Bronchial epithelial cell (primary cell): ENCODE results near the gene LSP1. TPM values are rescaled to one million over a fixed set of nuclear protein-coding genes. Genes with fewer than 3 reads are reported as not detected.

Experiments used
- DNase-seq: peaks from one replicate; pipeline ENCODE4 v3.0.0-alpha.2; 2010; ENCODE audit warnings: low read depth
- FAIRE-seq: peaks from 2 replicates; lab custom pipeline; 2011; peaks lifted over from hg19 to GRCh38; lab: Jason Lieb, UNC
- H3K27me3 ChIP-seq: 2 replicates; pipeline ENCODE4 v1.5.1; 2011; ENCODE audit warnings: low read length; ENCODE audit not compliant: control insufficient read depth, insufficient read depth
- H3K36me3 ChIP-seq: 2 replicates; pipeline ENCODE4 v1.5.1; 2011; ENCODE audit warnings: low read length; ENCODE audit not compliant: control insufficient read depth, insufficient read depth
- H3K4me3 ChIP-seq: 2 replicates; pipeline ENCODE4 v1.5.1; 2011; ENCODE audit warnings: mild to moderate bottlenecking, low read depth, low read length, control low read depth
- total RNA-seq: library from RNA; depleted of rRNA; stranded (reverse); fragments of >200 nt; gene quantifications from 2 replicates; pipeline ENCODE4 v1.2.1, GENCODE V29; 2014
- TF ChIP-seq, protein P1 (sequence below): IDR thresholded peaks from 2 replicates; pipeline ENCODE4 v1.5.1; 2011; ENCODE audit warnings: mild to moderate bottlenecking, moderate library complexity, low read length, control low read depth, inconsistent platforms; ENCODE audit not compliant: insufficient read depth, severe bottlenecking

LSP1 gene
- total RNA-seq, 1 donor from 2014 or later = 0.26 TPM

DNA sequence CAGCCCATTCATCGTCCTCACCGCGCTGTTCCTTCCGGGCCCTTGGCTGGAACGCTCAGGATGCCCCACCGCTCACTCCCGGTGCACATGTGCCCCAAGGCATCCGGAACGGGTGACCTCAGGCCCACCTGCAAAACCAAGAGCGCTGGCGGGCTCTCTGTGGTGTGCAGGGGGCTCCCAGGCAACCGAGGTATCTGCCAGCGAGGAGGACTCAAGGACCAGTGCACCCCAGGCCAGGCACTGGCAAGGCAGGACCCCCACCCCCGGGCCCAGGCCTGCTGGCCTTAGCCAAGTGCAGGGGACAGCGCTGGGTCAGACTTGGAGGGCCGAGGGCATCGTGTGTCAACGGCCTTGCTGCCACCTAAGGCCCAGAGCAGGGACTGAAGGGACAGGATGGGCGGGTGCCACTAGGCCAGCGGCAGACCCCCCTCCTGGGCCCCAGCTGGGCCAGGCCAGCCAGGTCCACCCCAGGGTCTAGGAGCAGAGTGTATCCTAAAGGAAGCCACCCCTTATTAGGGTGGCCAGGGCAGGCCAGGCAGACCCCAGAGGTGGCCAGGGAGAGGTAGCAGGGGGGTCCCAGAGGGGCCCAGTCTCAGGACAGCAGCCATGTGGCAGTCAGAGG lies 75.1 kb downstream of the LSP1 start:
- DNase-seq (no peak), FAIRE-seq (no peak)
- Histone ChIP-seq H3K4me3 (no peak overlapping the region), H3K36me3 (no peaks in the 10 kb centered on the region), H3K27me3 (no peaks in the 10 kb centered on the region)
- TF ChIP-seq, protein P1, sequence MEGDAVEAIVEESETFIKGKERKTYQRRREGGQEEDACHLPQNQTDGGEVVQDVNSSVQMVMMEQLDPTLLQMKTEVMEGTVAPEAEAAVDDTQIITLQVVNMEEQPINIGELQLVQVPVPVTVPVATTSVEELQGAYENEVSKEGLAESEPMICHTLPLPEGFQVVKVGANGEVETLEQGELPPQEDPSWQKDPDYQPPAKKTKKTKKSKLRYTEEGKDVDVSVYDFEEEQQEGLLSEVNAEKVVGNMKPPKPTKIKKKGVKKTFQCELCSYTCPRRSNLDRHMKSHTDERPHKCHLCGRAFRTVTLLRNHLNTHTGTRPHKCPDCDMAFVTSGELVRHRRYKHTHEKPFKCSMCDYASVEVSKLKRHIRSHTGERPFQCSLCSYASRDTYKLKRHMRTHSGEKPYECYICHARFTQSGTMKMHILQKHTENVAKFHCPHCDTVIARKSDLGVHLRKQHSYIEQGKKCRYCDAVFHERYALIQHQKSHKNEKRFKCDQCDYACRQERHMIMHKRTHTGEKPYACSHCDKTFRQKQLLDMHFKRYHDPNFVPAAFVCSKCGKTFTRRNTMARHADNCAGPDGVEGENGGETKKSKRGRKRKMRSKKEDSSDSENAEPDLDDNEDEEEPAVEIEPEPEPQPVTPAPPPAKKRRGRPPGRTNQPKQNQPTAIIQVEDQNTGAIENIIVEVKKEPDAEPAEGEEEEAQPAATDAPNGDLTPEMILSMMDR = no peak

DNA sequence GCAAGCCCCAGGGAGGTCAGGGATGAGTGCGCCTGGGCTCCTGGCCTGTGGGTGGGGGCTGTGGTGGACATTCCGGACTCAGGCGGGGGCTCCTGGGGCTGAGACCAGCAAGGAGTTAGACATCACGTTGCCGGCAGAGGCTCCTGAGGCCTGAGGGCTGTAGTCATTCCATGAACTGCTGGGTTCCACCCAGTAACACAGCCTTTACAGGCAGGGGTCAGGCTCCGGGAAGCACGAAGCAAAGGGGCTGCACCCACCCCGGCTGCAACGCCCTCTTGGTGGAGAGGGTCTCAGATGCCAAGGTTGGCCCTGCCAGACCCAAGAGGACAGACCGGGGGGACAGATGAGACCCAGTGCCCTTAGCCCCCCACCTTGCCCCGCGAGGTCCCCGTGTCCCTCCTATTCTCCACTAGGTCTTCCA lies 75.6 kb downstream of the LSP1 start:
- H3K27me3 ChIP-seq = no peaks in the 10 kb centered on the region
- no peak overlapping the region for H3K4me3 ChIP-seq
- no peaks in the 10 kb centered on the region for H3K36me3 ChIP-seq
- no peak for FAIRE-seq
- TF ChIP-seq, protein P1 = no peak
- no peak for DNase-seq

DNA sequence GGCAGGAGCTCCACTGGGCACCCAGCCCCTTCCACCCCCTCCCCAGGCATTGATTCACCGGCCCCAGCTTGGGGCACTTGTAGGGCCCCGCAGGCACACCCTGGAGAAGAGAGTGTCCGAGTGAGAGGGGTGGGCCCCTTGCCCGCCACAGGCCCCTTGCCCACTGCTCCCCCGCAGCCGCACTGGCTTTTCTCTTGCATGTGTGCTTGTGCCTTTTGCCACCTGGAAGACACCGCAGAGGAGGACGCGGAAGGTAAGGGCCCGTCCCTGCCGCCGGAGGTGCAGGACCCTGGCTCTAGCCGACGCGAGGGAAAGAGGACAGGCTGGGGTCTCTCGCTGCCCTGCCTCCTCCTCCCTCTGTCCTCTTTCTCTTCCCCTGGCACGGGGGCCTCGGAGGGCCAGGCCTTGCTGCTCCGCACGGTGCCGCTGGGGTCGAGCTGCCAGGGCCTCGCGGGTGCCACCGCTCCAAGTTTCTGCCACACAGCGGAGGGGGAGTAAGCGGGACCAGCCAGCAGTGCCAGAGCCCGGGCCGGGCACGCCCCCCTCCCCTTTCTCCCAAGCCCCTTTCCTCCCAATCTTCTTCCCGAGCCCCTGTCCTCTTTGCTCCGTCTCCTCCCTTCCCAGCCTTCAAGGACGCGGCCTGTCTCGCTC lies 76.1 kb downstream of the LSP1 start:
- H3K27me3 ChIP-seq = no peaks in the 10 kb centered on the region
- DNase-seq (no peak), FAIRE-seq (no peak)

DNA sequence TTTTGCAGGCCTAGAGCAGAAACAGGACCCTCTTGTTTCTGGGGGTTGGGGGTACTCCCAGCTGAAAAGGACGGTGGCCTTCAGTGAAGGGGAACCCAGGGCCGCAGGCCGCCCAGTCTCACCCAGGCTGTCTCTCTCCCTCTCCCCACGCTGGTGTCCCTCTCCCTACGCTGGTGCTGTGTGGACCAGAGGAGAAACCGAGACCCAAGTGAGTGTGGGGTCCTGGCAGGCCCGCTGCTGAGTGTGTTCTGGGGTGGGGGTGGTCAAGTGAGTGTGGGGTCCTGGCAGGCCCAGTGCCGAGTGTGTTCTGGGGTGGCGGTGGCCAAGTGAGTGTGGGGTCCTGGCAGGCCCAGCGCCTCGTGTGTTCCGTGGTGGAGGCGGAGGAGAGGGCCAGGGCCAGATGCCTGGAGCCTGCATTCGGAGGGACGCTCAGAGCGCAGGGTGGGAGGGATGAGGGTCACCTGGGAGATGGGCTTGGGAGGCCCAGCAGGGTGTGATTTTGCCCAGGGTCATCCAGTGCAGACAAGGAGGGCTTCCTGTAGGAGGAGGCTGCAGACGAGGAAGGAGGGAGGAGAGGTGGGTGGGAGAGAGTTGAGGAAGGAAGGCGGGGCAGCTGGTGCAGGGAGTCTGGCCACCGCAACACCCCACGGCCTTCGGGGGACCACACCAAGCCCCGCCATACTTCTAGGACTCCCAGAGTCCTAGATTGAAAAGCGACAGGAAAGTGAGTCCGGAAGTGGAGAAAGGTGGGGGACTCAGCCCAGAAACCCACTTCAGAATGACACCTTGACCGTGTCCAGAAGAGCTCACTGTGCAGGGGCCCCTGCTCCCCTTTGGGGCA lies 77.0 kb downstream of the LSP1 start:
- no peak for FAIRE-seq

More for the DNA sequence above, 76.1 kb downstream of the LSP1 start:
- TF ChIP-seq, protein P1 = no peak
- Histone ChIP-seq H3K36me3 (no peaks in the 10 kb centered on the region), H3K4me3 (no peak overlapping the region)

DNA sequence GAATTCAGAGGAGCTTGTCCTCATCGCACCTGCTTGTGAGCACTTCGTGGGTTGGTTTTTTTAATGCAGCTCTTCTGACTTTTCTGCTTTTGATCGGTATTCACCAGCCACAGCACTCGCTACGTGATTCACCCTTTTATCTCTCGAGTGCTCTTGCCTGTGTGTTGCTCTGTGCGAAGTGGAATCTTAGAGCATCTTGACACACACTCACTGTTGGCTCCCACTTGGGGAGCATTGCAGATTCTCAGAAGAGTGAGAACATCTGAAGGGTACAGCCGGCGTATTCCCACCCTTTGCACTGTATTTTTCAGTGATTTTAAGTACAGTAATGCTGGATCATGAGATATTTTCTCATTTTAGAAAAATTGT lies 77.6 kb downstream of the LSP1 start:
- H3K27me3 ChIP-seq = no peaks in the 10 kb centered on the region
- no peak overlapping the region for H3K4me3 ChIP-seq
- no peaks in the 10 kb centered on the region for H3K36me3 ChIP-seq
- TF ChIP-seq, protein P1 = no peak
- no peak for FAIRE-seq
- DNase-seq = no peak

More for the DNA sequence above, 77.0 kb downstream of the LSP1 start:
- DNase-seq = no peak
- Histone ChIP-seq H3K27me3 (no peaks in the 10 kb centered on the region), H3K36me3 (no peaks in the 10 kb centered on the region), H3K4me3 (no peak overlapping the region)
- TF ChIP-seq, protein P1 = no peak
